ENCODE results near the gene CLIC6. TPM values are rescaled to one million over a fixed set of nuclear protein-coding genes. Genes with fewer than 3 reads are reported as not detected.
A peak's percentile ranks its signal among the peaks of the same experiment; 100 is the strongest.

Gene CLIC6
- total and polyA plus RNA-seq, 2 of the 4 experiments (the other 2 are of a cell fraction): not detected

DNA sequence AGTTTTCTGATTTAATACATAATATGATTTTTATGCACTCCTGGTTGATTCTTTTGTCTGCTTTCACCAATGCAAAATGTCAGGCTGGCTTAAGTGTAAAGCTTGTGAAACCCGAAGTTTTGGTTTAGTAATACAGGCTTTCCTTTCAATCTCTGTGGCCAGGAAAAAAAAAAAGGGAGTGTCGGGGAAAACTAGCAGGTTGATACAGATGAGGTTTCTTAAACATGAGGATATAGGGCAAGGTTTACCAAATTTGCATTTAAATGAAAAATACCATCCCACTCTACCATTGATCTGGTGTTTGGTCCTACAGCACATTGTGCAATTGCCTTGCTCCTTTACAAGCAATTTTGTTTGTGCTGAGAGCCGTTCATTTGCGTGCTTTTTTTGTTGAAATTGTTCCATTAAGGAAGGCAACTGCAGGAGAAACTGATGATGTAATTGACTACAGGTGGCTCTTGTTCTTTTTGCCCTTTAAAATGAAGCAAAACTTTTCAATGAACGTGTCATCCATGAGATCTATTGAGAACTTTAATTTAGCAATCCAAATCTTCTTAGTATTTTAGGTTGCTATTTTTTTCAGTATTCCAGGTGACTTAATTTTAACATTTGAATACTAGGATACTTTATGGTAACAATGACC, 22.7 kb downstream of the CLIC6 start:
- ATAC-seq (ENCODE audit: low read depth): no peak
- no peak overlapping the region for H3K27ac ChIP-seq (ENCODE audit: insufficient read depth, low read length)
- peaks cover 46% of the 10 kb centered on the region for H3K27me3 ChIP-seq (ENCODE audit: control insufficient read depth, insufficient read depth, low read length)
- no peak overlapping the region for H3K56ac ChIP-seq (ENCODE audit: extremely low read depth, insufficient read depth, low read length)
- no peak for DNase-seq
- no peak overlapping the region for H2BK15ac ChIP-seq (ENCODE audit: low read depth, low read length)
- no peak overlapping the region for H2BK120ac ChIP-seq (ENCODE audit: low read depth, low read length)
- H3K4me2 ChIP-seq (ENCODE audit: low read depth, low read length): no peak overlapping the region
- CTCF ChIA-PET: interaction anchor here (0.8 kb wide), 1 partner anchor 359 kb away, joined by 3 read pairs; no protein-coding TSS in a partner anchor
- no peak overlapping the region for H2AK9ac ChIP-seq (replicated peaks; ENCODE audit: low read depth, low read length, poor library complexity)
- H2AFZ ChIP-seq (replicated peaks; ENCODE audit: low read length, poor library complexity): no peak overlapping the region
- no peak overlapping the region for H4K5ac ChIP-seq (ENCODE audit: low read depth, low read length)
- H3K9me1 ChIP-seq (ENCODE audit: insufficient read depth, low read length): peaks cover 3% of the 10 kb centered on the region; the same call in 1 of the 2 replicates
- TF ChIP-seq RFX5 (IDR thresholded peaks at IDR 0.05; ENCODE audit: low read depth, low read length) (no peak), MAZ (IDR thresholded peaks at IDR 0.05; ENCODE audit: borderline replicate concordance, low read depth, low read length) (no peak), NFE2L2 (IDR thresholded peaks at IDR 0.05; ENCODE audit: low read depth, low read length) (no peak), MXI1 (IDR thresholded peaks at IDR 0.05; ENCODE audit: borderline replicate concordance, low read depth, low read length) (no peak), CEBPB (IDR thresholded peaks at IDR 0.05; ENCODE audit: low read depth, low read length) (0 out of 2 replicates have a peak, but pooled peaks have one; percentile 21)
- TF ChIP-seq, protein P1, sequence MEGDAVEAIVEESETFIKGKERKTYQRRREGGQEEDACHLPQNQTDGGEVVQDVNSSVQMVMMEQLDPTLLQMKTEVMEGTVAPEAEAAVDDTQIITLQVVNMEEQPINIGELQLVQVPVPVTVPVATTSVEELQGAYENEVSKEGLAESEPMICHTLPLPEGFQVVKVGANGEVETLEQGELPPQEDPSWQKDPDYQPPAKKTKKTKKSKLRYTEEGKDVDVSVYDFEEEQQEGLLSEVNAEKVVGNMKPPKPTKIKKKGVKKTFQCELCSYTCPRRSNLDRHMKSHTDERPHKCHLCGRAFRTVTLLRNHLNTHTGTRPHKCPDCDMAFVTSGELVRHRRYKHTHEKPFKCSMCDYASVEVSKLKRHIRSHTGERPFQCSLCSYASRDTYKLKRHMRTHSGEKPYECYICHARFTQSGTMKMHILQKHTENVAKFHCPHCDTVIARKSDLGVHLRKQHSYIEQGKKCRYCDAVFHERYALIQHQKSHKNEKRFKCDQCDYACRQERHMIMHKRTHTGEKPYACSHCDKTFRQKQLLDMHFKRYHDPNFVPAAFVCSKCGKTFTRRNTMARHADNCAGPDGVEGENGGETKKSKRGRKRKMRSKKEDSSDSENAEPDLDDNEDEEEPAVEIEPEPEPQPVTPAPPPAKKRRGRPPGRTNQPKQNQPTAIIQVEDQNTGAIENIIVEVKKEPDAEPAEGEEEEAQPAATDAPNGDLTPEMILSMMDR (conservative IDR thresholded peaks at IDR 0.05; ENCODE audit: low read depth, low read length): no peak
- in situ Hi-C loops (cut with MboI; ENCODE audit: low sequenced_read_pairs): no loop called here
- no peaks in the 10 kb centered on the region for H3K36me3 ChIP-seq (ENCODE audit: control insufficient read depth, insufficient read depth, low read length)
- H3K4ac ChIP-seq (ENCODE audit: low read depth, low read length): no peak overlapping the region
- no peaks in the 10 kb centered on the region for H4K20me1 ChIP-seq (ENCODE audit: insufficient read depth, low read length)
- no peak overlapping the region for H4K91ac ChIP-seq (ENCODE audit: insufficient read depth, low read depth, low read length)
- intact Hi-C loops (cut with micrococcal nuclease): loop anchor here (2.0 to 10.0 kb wide), 3 partner anchors 197 to 1249 kb away; partner anchors contain the start of gene RUNX1
- POLR2A ChIA-PET (ENCODE audit: unreplicated experiment): no interaction called here
- no peak overlapping the region for H2AK5ac ChIP-seq (ENCODE audit: low read depth, low read length)
- no peak overlapping the region for H3K18ac ChIP-seq (ENCODE audit: low read depth, low read length)
- dilution Hi-C loops (cut with HindIII; ENCODE audit: low sequenced_read_pairs, unreplicated experiment): no loop called here
- no peaks in the 10 kb centered on the region for H3K4me1 ChIP-seq (ENCODE audit: control insufficient read depth, insufficient read depth, low read length)
- H3K14ac ChIP-seq (replicated peaks; ENCODE audit: low read depth, low read length): no peak overlapping the region
- H2BK5ac ChIP-seq (ENCODE audit: low read depth, low read length, poor library complexity, severe bottlenecking): no peak overlapping the region
- no peak overlapping the region for H4K8ac ChIP-seq (ENCODE audit: low read depth in 2 of 2, low read length in 2 of 2)
- peaks cover 0 to 4% of the 10 kb centered on the region in 2 experiments; a peak in 1 of 4 replicates for H3K79me1 ChIP-seq (ENCODE audit: low read depth in 1 of 2, low read length in 2 of 2)
- H3K9ac ChIP-seq (ENCODE audit: low read depth, low read length): no peak overlapping the region
- H3K23ac ChIP-seq (ENCODE audit: low read depth, low read length): no peak overlapping the region
- no peak overlapping the region for H2BK20ac ChIP-seq (ENCODE audit: low read depth, low read length)
- WGBS, 2 experiments (ENCODE audit: extremely low coverage in 2 of 2, insufficient read length in 1 of 2): no CpG with 5 or more reads among the region's 5 CpGs
- H3K4me3 ChIP-seq (ENCODE audit: insufficient read depth, low read depth, low read length): no peak overlapping the region
- 0 out of 2 replicates have a peak, but pooled peaks cover 6% of the 10 kb centered on the region for H3K9me3 ChIP-seq (ENCODE audit: control insufficient read depth, insufficient read depth, low read length)
- no TSS peak for BruUV-seq (replicated peaks)

Measured in IMR-90 (cell line).